GM19239 (cell line): Measurements from ENCODE around the gene TMEM170A.
"Not testable (repeated sequence)": the region's sequence is repeated elsewhere in the genome, so short reads cannot be mapped to it uniquely, and the experiment has no call there.

Source experiments
- DNase-seq: peaks from one replicate; pipeline ENCODE4 v3.0.0; 2011; ENCODE audit warnings: low spot score; ENCODE audit not compliant: insufficient read length
- FAIRE-seq: peaks from 2 replicates; lab custom pipeline; 2011; peaks lifted over from hg19 to GRCh38; lab: Jason Lieb, UNC

Gene TMEM170A

GRCh38 chr16:75457485-75458021, 6.9 kb downstream of the TMEM170A start:
- DNase-seq (no peak), FAIRE-seq (no peak)

- DNase-seq (no peak), FAIRE-seq (no peak)
Observed at GRCh38 chr16:75456971-75457370, 7.5 kb downstream of the TMEM170A start.

DNA sequence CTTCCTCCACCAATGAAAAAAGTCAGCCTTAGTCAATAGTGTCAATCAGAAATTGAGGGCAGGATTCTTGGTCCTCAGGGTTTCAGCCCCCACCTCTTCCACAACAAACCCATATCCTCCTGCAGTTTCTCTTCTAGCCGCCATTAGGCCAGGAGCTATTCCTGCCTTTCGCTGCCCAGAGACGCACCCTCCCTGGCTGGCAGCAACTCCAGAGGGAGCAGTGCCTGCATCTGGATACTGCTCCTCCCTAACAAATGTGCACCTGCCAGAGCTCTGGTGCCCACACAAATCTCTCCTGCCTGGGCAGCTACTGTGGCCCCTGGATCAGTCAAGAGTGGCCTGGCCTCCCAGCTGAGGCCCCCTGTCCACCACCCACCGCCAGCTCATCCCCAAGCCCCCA, 8.0 kb downstream of the TMEM170A start:
- FAIRE-seq, result not testable (repeated sequence)

GRCh38 chr16:75455677-75456076, 8.8 kb downstream of the TMEM170A start:
- no peak for DNase-seq

More for the DNA sequence above, 8.0 kb downstream of the TMEM170A start:
- DNase-seq, result not testable (repeated sequence)

GRCh38 chr16:75452464-75453190, 11.9 kb downstream of the TMEM170A start:
- DNase-seq (no peak), FAIRE-seq (no peak)

More at GRCh38 chr16:75455677-75456076, 8.8 kb downstream of the TMEM170A start:
- FAIRE-seq, result no peak

DNA sequence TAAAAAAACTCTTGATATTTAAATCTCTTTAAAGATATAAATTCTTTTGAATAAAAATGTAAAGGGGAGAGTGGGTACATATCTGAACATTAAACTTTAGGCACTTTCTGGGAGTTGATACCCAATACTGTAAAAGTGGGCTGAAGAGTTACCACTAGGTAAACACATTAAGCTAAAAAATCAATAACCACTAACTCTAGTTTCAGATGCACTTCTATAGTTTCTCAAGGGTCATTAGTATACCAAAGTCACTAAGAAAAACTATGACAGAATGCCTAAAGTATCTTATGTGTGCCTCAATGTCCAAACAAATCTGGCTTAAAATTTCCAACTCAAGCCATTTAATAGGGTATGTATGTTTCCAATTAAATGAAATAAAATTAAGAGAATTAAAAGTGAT, 18.1 kb downstream of the TMEM170A start:
- DNase-seq (no peak), FAIRE-seq (no peak)

DNA sequence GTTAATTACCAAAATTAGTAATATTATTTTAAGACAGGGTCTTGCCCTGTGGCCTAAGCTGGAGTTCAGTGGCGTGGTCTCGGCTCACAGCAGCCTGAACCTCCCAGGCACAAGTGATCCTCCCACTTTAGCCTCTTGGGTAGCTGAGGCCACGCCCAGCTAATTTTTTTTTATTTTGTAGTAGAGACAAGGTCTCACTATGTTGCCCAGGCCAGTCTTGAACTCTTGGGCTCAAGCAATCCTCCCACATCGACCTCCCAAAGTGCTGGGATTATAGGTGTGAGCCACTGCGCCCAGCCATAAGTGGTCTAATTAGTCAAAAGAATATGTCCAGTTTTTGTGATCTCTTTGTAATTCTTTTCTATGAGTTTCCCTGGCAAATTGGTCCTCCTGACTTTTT, 19.2 kb downstream of the TMEM170A start:
- no peak for FAIRE-seq
- no peak for DNase-seq

GRCh38 chr16:75443298-75443697, 21.2 kb downstream of the TMEM170A start:
- no peak for FAIRE-seq
- no peak for DNase-seq

DNA sequence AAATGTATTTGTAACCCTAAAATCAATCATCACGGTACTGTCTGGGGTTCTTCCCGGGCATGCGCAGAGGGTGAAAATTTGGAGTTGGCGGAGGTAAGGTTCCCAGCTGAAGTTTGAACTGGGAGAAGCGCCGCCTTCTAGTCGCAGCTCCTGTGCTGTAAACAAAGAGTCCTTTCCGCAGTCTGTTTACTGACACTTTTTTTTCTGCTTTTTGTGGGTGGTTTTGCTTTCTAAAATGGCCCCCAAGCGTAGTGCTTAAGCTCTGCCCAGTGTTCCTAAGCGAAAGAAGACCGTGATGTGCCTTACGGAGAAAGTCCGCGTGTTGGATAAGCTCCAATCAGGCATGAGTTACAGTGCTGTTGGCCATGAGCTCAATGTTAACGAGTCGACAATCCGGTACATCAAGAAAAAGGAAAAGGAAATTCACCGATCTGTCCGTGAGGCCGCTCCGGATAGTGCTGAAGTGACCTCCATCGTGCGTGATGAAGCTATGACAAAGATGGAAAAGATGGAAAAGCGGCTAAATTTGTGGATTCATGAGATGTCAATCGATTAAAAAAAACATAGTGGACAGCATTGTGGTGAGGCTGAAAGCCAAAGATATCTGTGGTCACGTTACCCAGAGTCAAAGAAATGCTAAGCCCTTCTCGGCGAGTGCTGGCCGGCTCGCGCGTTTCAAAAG, 30.6 kb downstream of the TMEM170A start:
- no peak for FAIRE-seq
- DNase-seq, result peak; percentile 58

DNA sequence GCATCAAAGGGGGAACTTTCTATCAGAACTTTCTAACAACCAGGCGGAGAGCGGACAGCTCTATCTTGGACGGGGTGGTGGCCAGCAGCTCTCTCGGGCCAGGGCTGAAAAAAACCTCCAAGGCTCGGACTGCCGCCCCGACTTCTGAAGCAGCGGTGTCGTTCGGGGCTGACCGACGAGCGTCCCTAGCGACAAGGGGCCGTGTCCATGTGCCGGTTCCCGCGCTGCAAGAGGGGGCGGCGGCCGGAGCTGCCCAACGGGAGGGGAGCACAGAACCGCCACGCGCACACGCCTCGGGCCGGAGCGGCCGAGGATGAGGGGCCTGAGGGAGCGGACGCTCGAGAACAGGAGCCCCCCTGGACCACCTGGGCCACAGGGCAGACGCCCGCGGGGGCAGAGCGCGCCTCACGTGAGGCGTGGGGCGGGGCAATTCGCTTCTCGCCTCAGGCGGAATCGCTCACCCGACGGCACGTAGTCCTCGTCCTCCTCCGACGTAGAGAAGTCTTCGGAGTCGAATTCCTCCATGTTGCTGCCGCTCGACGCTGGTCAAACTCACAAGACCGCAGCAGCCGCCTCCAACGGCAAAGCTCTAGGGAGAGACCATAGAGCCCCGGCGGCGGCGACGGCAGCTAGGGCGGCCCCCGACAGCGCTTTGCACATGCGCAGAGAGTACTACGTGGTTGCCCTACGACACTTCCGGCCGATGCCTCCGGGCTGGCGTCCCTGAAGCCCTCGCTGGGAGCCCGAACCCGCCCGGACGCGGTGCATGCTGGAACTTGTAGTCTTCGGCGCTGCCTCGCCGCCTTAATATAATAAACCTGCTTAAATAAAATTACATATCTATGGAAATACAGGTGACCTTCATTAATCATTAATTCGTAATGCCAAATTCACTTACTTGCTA, 31.4 kb downstream of the TMEM170A start, which contains the start of gene CFDP1:
Gene CFDP1, minus strand, starts transcription at position 676 of the 904 bp plus-strand sequence. Its CDS starts 151 bp downstream, at position 525.
- peak; percentile 91 for DNase-seq
- peak; percentile 92 for FAIRE-seq

- no peak for FAIRE-seq
Observed at GRCh38 chr16:75429621-75430403, 34.7 kb downstream of the TMEM170A start.

DNA sequence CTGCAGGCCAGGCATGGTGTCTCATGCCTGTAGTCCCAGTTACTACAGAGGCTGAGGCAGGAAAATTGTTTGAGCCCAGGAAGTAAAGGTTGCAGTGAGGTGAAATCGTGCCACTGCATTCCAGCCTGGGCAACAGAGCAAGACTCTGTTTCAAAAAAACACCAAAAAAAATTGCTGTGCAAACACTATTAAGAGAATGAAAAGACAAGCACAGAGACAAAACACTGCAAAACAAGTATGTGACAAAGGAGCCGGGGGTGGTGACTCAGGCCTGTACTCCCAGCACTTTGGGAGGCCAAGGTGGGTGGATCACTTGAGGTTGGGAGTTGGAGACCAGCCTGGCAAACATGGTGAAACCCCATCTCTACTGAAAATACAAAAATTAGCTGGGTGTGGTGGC, 38.0 kb downstream of the TMEM170A start:
- not testable (repeated sequence) for DNase-seq, FAIRE-seq

More at GRCh38 chr16:75429621-75430403, 34.7 kb downstream of the TMEM170A start:
- DNase-seq, result no peak

DNA sequence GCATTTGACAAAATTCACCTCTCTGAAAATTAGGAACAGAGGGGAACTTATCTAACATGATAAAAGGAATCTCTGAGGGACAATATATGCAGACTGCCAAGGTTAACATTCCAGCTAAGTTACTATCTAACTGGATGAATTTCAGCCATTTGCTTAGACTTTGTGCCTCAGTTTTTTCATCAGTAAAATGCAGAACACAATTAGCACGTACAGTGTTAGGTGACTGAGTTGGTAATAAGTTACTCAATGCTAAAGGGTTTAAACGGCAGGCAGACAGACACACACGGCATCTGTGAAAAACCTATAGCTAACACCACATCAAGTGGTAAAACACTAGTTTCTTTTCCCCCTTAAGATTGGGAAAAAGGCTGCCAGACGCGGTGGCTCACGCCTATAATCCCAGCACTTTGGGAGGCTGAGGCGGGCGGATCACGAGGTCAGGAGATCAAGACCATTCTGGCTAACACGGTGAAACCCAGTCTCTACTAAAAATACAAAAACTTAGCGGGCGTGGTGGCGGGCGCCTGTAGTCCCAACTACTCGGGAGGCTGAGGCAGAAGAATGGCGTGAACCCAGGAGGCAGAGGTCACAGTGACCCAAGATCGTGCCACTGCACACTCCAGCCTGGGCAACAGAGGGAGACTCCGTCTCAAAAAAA, 40.3 kb downstream of the TMEM170A start:
- FAIRE-seq, DNase-seq: not testable (repeated sequence)

- no peak for FAIRE-seq
- DNase-seq, result no peak
Observed at GRCh38 chr16:75423723-75424104, 40.8 kb downstream of the TMEM170A start.

DNA sequence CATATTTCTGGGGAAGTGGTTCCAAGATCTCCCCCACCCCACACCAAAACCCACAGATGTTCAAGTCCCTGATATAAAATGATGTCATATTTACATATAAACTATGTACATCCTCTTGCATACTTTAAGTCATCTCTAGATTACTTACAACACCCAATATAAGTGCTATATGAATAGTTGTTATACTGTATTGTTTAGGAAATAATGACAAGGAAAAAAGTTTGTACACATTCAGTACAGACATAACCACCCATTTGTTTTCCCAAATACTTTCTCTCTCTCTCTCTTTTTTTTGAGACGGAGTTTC, 42.7 kb downstream of the TMEM170A start:
- DNase-seq (no peak), FAIRE-seq (no peak)

DNA sequence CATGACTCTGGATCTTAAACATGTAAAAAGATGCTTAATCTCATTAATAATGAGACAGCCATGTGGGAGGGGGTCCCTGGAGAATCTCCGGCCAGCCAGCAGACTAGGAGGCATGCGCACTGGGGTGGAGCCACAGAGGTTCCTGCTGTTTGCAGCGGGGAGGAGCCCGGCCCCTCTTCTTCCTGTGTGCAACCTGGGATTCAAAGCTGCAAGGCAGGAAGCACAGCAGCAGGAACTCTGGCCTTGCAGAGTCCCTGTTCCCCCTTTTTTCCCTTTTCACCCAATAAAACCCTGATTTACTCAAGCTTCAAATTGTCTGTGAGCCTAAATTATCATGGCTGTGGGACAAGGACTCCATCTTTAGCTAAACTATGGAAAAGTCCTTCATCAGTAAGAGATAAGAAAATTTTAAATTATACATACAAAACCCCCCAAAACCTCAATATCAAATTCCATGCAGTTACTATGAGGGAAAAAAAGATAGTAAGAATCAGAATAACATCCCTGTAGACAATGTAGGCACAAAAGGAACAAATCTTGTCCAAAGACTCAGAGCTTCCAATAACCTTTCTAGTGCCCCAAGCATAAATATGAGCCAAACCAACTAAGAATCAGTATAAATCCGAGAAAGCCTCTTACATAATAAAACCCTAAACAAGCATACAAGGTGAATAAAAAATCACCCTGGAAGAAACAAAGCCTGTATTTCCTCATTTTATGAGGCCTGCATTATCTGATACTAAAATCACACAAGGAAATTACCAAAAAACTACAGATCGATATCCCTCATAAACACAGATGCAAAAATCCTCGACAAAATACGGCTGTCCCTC, 43.3 kb downstream of the TMEM170A start:
- DNase-seq, result no peak
- no peak for FAIRE-seq

GRCh38 chr16:75416904-75417565, 47.5 kb downstream of the TMEM170A start:
- DNase-seq (no peak), FAIRE-seq (no peak)
